Left colon (tissue), 2 donors: Measurements from ENCODE around the gene NAA38. TPM values are rescaled to one million over a fixed set of nuclear protein-coding genes. Genes with fewer than 3 reads are reported as not detected.
A peak's percentile ranks its signal among the peaks of the same experiment; 100 is the strongest.
"Not testable (repeated sequence)": the region's sequence is repeated elsewhere in the genome, so short reads cannot be mapped to it uniquely, and the experiment has no call there.

Source experiments
- ATAC-seq: fragments of 200-7000 bp; cut with Tn5 transposase; one replicate; pipeline ENCODE4 v1.9.1; 2020; ENCODE audit warnings: mild to moderate bottlenecking, moderate library complexity
- DNase-seq, 2 donors: peaks; one replicate each; pipeline ENCODE4 v3.0.0-alpha.2; 2020
- intact Hi-C, 2 donors: fragments of 100-400 bp; cut with DNase I in 1 of 2; cut with micrococcal nuclease in 1 of 2; formaldehyde crosslinking; loops; one replicate each; pipeline versions ENCODE4 v1.11.2 to v1.14.0; 2022; cut with DNase I, micrococcal nuclease
- total RNA-seq, 2 donors: library from RNA; stranded (reverse); fragmentation: NEBNext Ultra II Directional; extraction: Animal tissue kit (Norgen Biotek cat#: 25700); gene quantifications; one replicate each; pipeline ENCODE4 v1.2.1, GENCODE V29; 2021
- donor health status: DM: no; HTN: no; CAD: no.
- donor health status: DM: yes; HTN: yes; CAD: no.

The NAA38 gene
- total RNA-seq, 2 donors from 2014 or later: 49.7 to 83.0 TPM

GRCh38 chr17:7884581-7885366 is 27.4 kb upstream of the NAA38 start:
- ATAC-seq (no peak), DNase-seq (peak in 1 of 2 donors; percentile 50)
- intact Hi-C loops: no loop called here

- no peak for ATAC-seq
- no peak for DNase-seq
- intact Hi-C loops: no loop called here
Observed at GRCh38 chr17:7883781-7884386, 26.5 kb upstream of the NAA38 start.

- no peak for DNase-seq
- no peak for ATAC-seq
Observed at GRCh38 chr17:7882629-7883028, 25.3 kb upstream of the NAA38 start.

GRCh38 chr17:7882068-7882467 is 24.7 kb upstream of the NAA38 start:
- intact Hi-C loops: no loop called here
- no peak for ATAC-seq
- DNase-seq: no peak

More at GRCh38 chr17:7882629-7883028, 25.3 kb upstream of the NAA38 start:
- intact Hi-C loops: no loop called here

GRCh38 chr17:7881276-7882054 is 24.1 kb upstream of the NAA38 start:
- intact Hi-C loops: no loop called here
- DNase-seq: no peak

GRCh38 chr17:7880076-7880868 is 22.9 kb upstream of the NAA38 start:
- DNase-seq (no peak), ATAC-seq (peak; percentile 32)
- intact Hi-C loops: no loop called here

More at GRCh38 chr17:7881276-7882054, 24.1 kb upstream of the NAA38 start:
- ATAC-seq: no peak

GRCh38 chr17:7878234-7878633 is 20.9 kb upstream of the NAA38 start:
- ATAC-seq (no peak), DNase-seq (no peak)
- intact Hi-C loops: no loop called here

- ATAC-seq (no peak), DNase-seq (no peak)
- intact Hi-C loops: no loop called here
Observed at GRCh38 chr17:7875804-7876370, 18.5 kb upstream of the NAA38 start.

- DNase-seq (no peak), ATAC-seq (no peak)
- intact Hi-C loops: no loop called here
Observed at GRCh38 chr17:7873051-7873450, 15.7 kb upstream of the NAA38 start.

- ATAC-seq: peak; percentile 82
- intact Hi-C loops: no loop called here
- no peak for DNase-seq
Observed at GRCh38 chr17:7867881-7868329, 10.5 kb upstream of the NAA38 start.

GRCh38 chr17:7864995-7865650 is 7.8 kb upstream of the NAA38 start:
- intact Hi-C loops: loop anchor here in 1 of 2 donors (5.0 kb wide), 2 partner anchors 32 to 122 kb away; no protein-coding TSS in a partner anchor
- no peak for DNase-seq
- no peak for ATAC-seq

GRCh38 chr17:7864384-7864783 is 7.0 kb upstream of the NAA38 start:
- DNase-seq, ATAC-seq: not testable (repeated sequence)
- intact Hi-C loops: loop anchor here in 1 of 2 donors (5.0 kb wide), 2 partner anchors 33 to 123 kb away; no protein-coding TSS in a partner anchor

GRCh38 chr17:7862692-7863437 is 5.5 kb upstream of the NAA38 start:
- intact Hi-C loops: loop anchor here in 1 of 2 donors (5.0 kb wide), 2 partner anchors 34 to 124 kb away; no protein-coding TSS in a partner anchor
- DNase-seq (peak in 1 of 2 donors; percentile 50), ATAC-seq (no peak)

GRCh38 chr17:7859028-7859427 is 1.7 kb upstream of the NAA38 start:
- intact Hi-C loops: no loop called here
- no peak for DNase-seq
- ATAC-seq: no peak

- intact Hi-C loops: no loop called here
- DNase-seq (peak; percentile 56 to 66), ATAC-seq (peak; percentile 21)
Observed at GRCh38 chr17:7858522-7858810, 1.1 kb upstream of the NAA38 start.

- intact Hi-C loops: no loop called here
- ATAC-seq (peak; percentile 62), DNase-seq (peak; percentile 92 to 93)
Observed at GRCh38 chr17:7857713-7858521, 558 bp upstream of the NAA38 start, which contains the start of gene CYB5D1. Gene CYB5D1, plus strand, starts transcription at chr17:7858003. Its CDS starts 132 bp downstream, at chr17:7858135.
